Immature natural killer cell (primary cell): ENCODE measurements around the gene LARP1B. TPM values are rescaled to one million over a fixed set of nuclear protein-coding genes. Genes with fewer than 3 reads are reported as not detected.
"Not testable (repeated sequence)": the region's sequence is repeated elsewhere in the genome, so short reads cannot be mapped to it uniquely, and the experiment has no call there.

Experiments
- DNase-seq, 3 donors: peaks; one replicate each; pipeline ENCODE4 v3.0.0; 2022; ENCODE audit warnings: mixed read lengths in 1 of 3
- H3K27ac Mint-ChIP-seq, 6 donors: one replicate each; pipeline ENCODE4 v1.8.0; 2020; ENCODE audit warnings: mixed read lengths in 6 of 6, mild to moderate bottlenecking in 5 of 6, inconsistent platforms in 4 of 6, moderate library complexity in 3 of 6
- H3K27me3 Mint-ChIP-seq, 3 donors: one replicate each; pipeline ENCODE4 v1.8.0; 2020 to 2021; ENCODE audit warnings: low read depth in 3 of 3, mild to moderate bottlenecking in 3 of 3, mixed read lengths in 3 of 3, moderate library complexity in 3 of 3, inconsistent platforms in 1 of 3
- H3K36me3 Mint-ChIP-seq, 3 donors: one replicate each; pipeline ENCODE4 v1.8.0; 2020; ENCODE audit warnings: mixed read lengths in 3 of 3, inconsistent platforms in 2 of 3, mild to moderate bottlenecking in 2 of 3
- H3K4me1 Mint-ChIP-seq, 2 donors: one replicate each; pipeline ENCODE4 v1.8.0; 2020; ENCODE audit warnings: inconsistent platforms in 2 of 2, mild to moderate bottlenecking in 2 of 2, mixed read lengths in 2 of 2, moderate library complexity in 1 of 2
- H3K4me3 Mint-ChIP-seq, 5 donors: one replicate each; pipeline ENCODE4 v1.8.0; 2020; ENCODE audit warnings: mild to moderate bottlenecking in 5 of 5, mixed read lengths in 5 of 5, inconsistent platforms in 3 of 5, moderate library complexity in 3 of 5
- H3K9me3 Mint-ChIP-seq, 6 donors: one replicate each; pipeline ENCODE4 v1.8.0; 2020; ENCODE audit warnings: mild to moderate bottlenecking in 6 of 6, mixed read lengths in 6 of 6, inconsistent platforms in 4 of 6, moderate library complexity in 3 of 6
- polyA plus RNA-seq, 3 donors: library from polyadenylated mRNA; unstranded; fragments of 300-500 nt; fragmentation: Illumina TruSeq; gene quantifications; one replicate each; pipeline ENCODE4 v1.2.3, GENCODE V29; 2021

Gene LARP1B
- polyA plus RNA-seq, 3 donors from 2014 or later: 5.0 to 7.4 (median 7.3) TPM

GRCh38 chr4:128247906-128248305, 186.8 kb downstream of the LARP1B start:
- Mint-ChIP-seq H3K9me3 (peaks cover 0 to 15% (median 4%) of the 10 kb centered on the region in 6 donors), H3K4me1 (no peaks in the 10 kb centered on the region), H3K27ac (no peak overlapping the region), H3K4me3 (no peak overlapping the region), H3K36me3 (no peaks in the 10 kb centered on the region), H3K27me3 (peaks cover 0 to 5% (median 4%) of the 10 kb centered on the region in 3 donors)
- DNase-seq: no peak

- Mint-ChIP-seq H3K4me3 (no peak overlapping the region), H3K4me1 (no peaks in the 10 kb centered on the region), H3K36me3 (no peaks in the 10 kb centered on the region), H3K9me3 (peaks cover 0 to 15% (median 3%) of the 10 kb centered on the region in 6 donors), H3K27me3 (peaks cover 0 to 5% (median 2%) of the 10 kb centered on the region in 3 donors), H3K27ac (no peak overlapping the region)
- DNase-seq: no peak
Observed at GRCh38 chr4:128249787-128250668, 188.9 kb downstream of the LARP1B start.

GRCh38 chr4:128255906-128256305, 194.8 kb downstream of the LARP1B start:
- no peaks in the 10 kb centered on the region for H3K9me3 Mint-ChIP-seq
- no peak overlapping the region for H3K4me3 Mint-ChIP-seq
- peaks cover 2 to 7% (median 7%) of the 10 kb centered on the region in 3 donors for H3K27me3 Mint-ChIP-seq
- DNase-seq: no peak
- no peaks in the 10 kb centered on the region for H3K4me1 Mint-ChIP-seq
- H3K27ac Mint-ChIP-seq: no peak overlapping the region
- H3K36me3 Mint-ChIP-seq: no peaks in the 10 kb centered on the region

- Mint-ChIP-seq H3K27ac (no peak overlapping the region), H3K4me1 (no peaks in the 10 kb centered on the region), H3K4me3 (no peak overlapping the region), H3K9me3 (peaks cover 0 to 2% (median 0%) of the 10 kb centered on the region in 6 donors), H3K36me3 (no peaks in the 10 kb centered on the region), H3K27me3 (peaks cover 2 to 7% (median 5%) of the 10 kb centered on the region in 3 donors)
- DNase-seq: no peak
Observed at GRCh38 chr4:128256539-128256938, 195.4 kb downstream of the LARP1B start.

GRCh38 chr4:128258166-128258565, 197.1 kb downstream of the LARP1B start:
- H3K4me3 Mint-ChIP-seq, H3K4me1 Mint-ChIP-seq, DNase-seq, H3K27ac Mint-ChIP-seq, H3K9me3 Mint-ChIP-seq, H3K36me3 Mint-ChIP-seq, H3K27me3 Mint-ChIP-seq: not testable (repeated sequence)

GRCh38 chr4:128259889-128260288, 198.8 kb downstream of the LARP1B start:
- H3K36me3 Mint-ChIP-seq, H3K27me3 Mint-ChIP-seq, H3K4me1 Mint-ChIP-seq, DNase-seq, H3K27ac Mint-ChIP-seq, H3K4me3 Mint-ChIP-seq: not testable (repeated sequence)
- H3K9me3 Mint-ChIP-seq: peaks cover 0 to 10% (median 5%) of the 10 kb centered on the region in 6 donors

Other genes starting within 250 kb of the LARP1B start
- 1 to 10 TPM; 2.0 to 3.9 (median 2.9) TPM for gene PLK4, start 180.4 kb upstream of the LARP1B start, polyA plus RNA-seq
- 10 to 100 TPM in 1 of 3 donors, 1 to 10 TPM in 2; 8.2 to 19.8 (median 8.3) TPM for gene MFSD8, start 96.1 kb upstream of the LARP1B start, polyA plus RNA-seq
- 10 to 100 TPM in 2 of 3 donors, 1 to 10 TPM in 1; 3.4 to 11.8 (median 10.4) TPM for gene ABHD18, start 95.9 kb upstream of the LARP1B start, polyA plus RNA-seq
- 10 to 100 TPM; 11.9 to 17.6 (median 13.6) TPM for gene PGRMC2, start 226.5 kb downstream of the LARP1B start, polyA plus RNA-seq